ENCODE measurements around the gene ASB11.

ASB11 gene

GRCh38 chrX:15271757-15272156 lies 43.7 kb downstream of the ASB11 start:
- DNase-seq (ENCODE audit: low read depth), result no peak
- TF ChIP-seq CTCF (IDR thresholded peaks at IDR 0.05; ENCODE audit: control insufficient read depth, insufficient read depth, low read depth, low read length, missing control alignments), result no peak
- no peak overlapping the region for H3K4me3 ChIP-seq (ENCODE audit: control insufficient read depth, low read depth, low read length)

GRCh38 chrX:15269618-15270521 lies 45.6 kb downstream of the ASB11 start, which contains the start of gene ASB9:
Gene ASB9, minus strand, starts transcription at chrX:15270083. Its CDS starts 209 bp downstream, at chrX:15269874.
- peak; percentile 10 for DNase-seq (ENCODE audit: low read depth)
- H3K4me3 ChIP-seq (ENCODE audit: control insufficient read depth, low read depth, low read length), result peak within 1 kb of the TSS; percentile 2; the same call in 1 of the 2 replicates
- no peak for TF ChIP-seq CTCF (IDR thresholded peaks at IDR 0.05; ENCODE audit: control insufficient read depth, insufficient read depth, low read depth, low read length, missing control alignments)

GRCh38 chrX:15269120-15269519 lies 46.3 kb downstream of the ASB11 start:
- H3K4me3 ChIP-seq (ENCODE audit: control insufficient read depth, low read depth, low read length), result no peak overlapping the region
- no peak for TF ChIP-seq CTCF (IDR thresholded peaks at IDR 0.05; ENCODE audit: control insufficient read depth, insufficient read depth, low read depth, low read length, missing control alignments)
- no peak for DNase-seq (ENCODE audit: low read depth)

- no peak for DNase-seq (ENCODE audit: low read depth)
- no peak overlapping the region for H3K4me3 ChIP-seq (ENCODE audit: control insufficient read depth, low read depth, low read length)
- TF ChIP-seq CTCF (IDR thresholded peaks at IDR 0.05; ENCODE audit: control insufficient read depth, insufficient read depth, low read depth, low read length, missing control alignments), result no peak
Measured at GRCh38 chrX:15254852-15255251, 60.6 kb downstream of the ASB11 start.

- no peak for DNase-seq (ENCODE audit: low read depth)
- H3K4me3 ChIP-seq (ENCODE audit: control insufficient read depth, low read depth, low read length), result no peak overlapping the region
- TF ChIP-seq CTCF (IDR thresholded peaks at IDR 0.05; ENCODE audit: control insufficient read depth, insufficient read depth, low read depth, low read length, missing control alignments), result no peak
Measured at GRCh38 chrX:15245896-15246295, 69.5 kb downstream of the ASB11 start.

GRCh38 chrX:15244421-15244820 lies 71.0 kb downstream of the ASB11 start:
- no peak overlapping the region for H3K4me3 ChIP-seq (ENCODE audit: control insufficient read depth, low read depth, low read length)
- no peak for DNase-seq (ENCODE audit: low read depth)
- TF ChIP-seq CTCF (IDR thresholded peaks at IDR 0.05; ENCODE audit: control insufficient read depth, insufficient read depth, low read depth, low read length, missing control alignments), result no peak

Data from AG09309 (cell line).